DOHH2 (cell line): ENCODE results near the gene OR6C76.
A peak's percentile ranks its signal among the peaks of the same experiment; 100 is the strongest.

ENCODE experiments used
- H3F3A ChIP-seq: fragments of 200-600 bp; sonication (generic), shearing (Covaris generic); 2 replicates; pipeline ENCODE4 v1.6.0; 2016; ENCODE audit warnings: antibody characterized with exemption, mild to moderate bottlenecking; ENCODE audit not compliant: control insufficient read depth, insufficient read depth
- H3K27ac ChIP-seq: fragments of 200-600 bp; sonication (generic); 2 replicates; pipeline ENCODE4 v1.5.1; 2014; ENCODE audit warnings: low read depth, mild to moderate bottlenecking, low read length, moderate library complexity
- H3K27me3 ChIP-seq: fragments of 200-600 bp; sonication (generic); 2 replicates; pipeline ENCODE4 v1.6.1; 2014; ENCODE audit warnings: mild to moderate bottlenecking, low read length, mixed read lengths; ENCODE audit not compliant: control insufficient read depth
- H3K36me3 ChIP-seq: fragments of 200-600 bp; sonication (generic); 2 replicates; pipeline ENCODE4 v1.6.1; 2014; ENCODE audit warnings: mild to moderate bottlenecking, low read length, moderate library complexity, mixed read lengths; ENCODE audit not compliant: control insufficient read depth
- H3K4me1 ChIP-seq: fragments of 200-600 bp; sonication (generic); 2 replicates; pipeline ENCODE4 v1.6.1; 2014; ENCODE audit warnings: mild to moderate bottlenecking, low read length, mixed read lengths; ENCODE audit not compliant: control insufficient read depth
- H3K4me2 ChIP-seq: fragments of 200-600 bp; sonication (generic); 2 replicates; pipeline ENCODE4 v1.6.0; 2014; ENCODE audit warnings: mild to moderate bottlenecking, low read length, moderate library complexity
- H3K4me3 ChIP-seq: fragments of 200-600 bp; sonication (generic); 2 replicates; pipeline ENCODE4 v1.5.1; 2014; ENCODE audit warnings: mild to moderate bottlenecking, low read length, mixed read lengths
- H3K79me2 ChIP-seq: fragments of 200-600 bp; sonication (generic); 2 replicates; pipeline ENCODE4 v1.6.1; 2014; ENCODE audit warnings: mild to moderate bottlenecking, low read length, mixed read lengths; ENCODE audit not compliant: control insufficient read depth
- H3K9me2 ChIP-seq: fragments of 200-600 bp; sonication (generic); replicated peaks from 2 replicates; pipeline ENCODE4 v1.6.1; 2014; ENCODE audit warnings: mild to moderate bottlenecking, low read length, mixed read lengths; ENCODE audit not compliant: control insufficient read depth
- H3K9me3 ChIP-seq: fragments of 200-600 bp; sonication (generic); 2 replicates; pipeline ENCODE4 v1.6.1; 2014; ENCODE audit warnings: antibody characterized with exemption, low read length, mixed read lengths; ENCODE audit not compliant: control insufficient read depth, insufficient read depth
- H4K20me1 ChIP-seq: fragments of 200-600 bp; sonication (generic); 2 replicates; pipeline ENCODE4 v1.6.0; 2014; ENCODE audit warnings: low read depth, mild to moderate bottlenecking, antibody characterized with exemption, low read length, moderate library complexity; ENCODE audit not compliant: control insufficient read depth, insufficient read depth
- EZH2phosphoT487 ChIP-seq: fragments of 200-600 bp; sonication (generic); IDR thresholded peaks from 2 replicates; pipeline ENCODE4 v1.6.1; 2017; ENCODE audit warnings: borderline replicate concordance, mild to moderate bottlenecking, antibody characterized with exemption, low read length, moderate library complexity, mixed read lengths
- TF ChIP-seq, protein P1 (sequence below): fragments of 200-600 bp; sonication (generic); IDR thresholded peaks from one replicate; pipeline ENCODE4 v1.5.1; 2014; ENCODE audit warnings: antibody characterized with exemption, mild to moderate bottlenecking, low read depth, low read length; ENCODE audit not compliant: poor library complexity, severe bottlenecking

Gene OR6C76

DNA sequence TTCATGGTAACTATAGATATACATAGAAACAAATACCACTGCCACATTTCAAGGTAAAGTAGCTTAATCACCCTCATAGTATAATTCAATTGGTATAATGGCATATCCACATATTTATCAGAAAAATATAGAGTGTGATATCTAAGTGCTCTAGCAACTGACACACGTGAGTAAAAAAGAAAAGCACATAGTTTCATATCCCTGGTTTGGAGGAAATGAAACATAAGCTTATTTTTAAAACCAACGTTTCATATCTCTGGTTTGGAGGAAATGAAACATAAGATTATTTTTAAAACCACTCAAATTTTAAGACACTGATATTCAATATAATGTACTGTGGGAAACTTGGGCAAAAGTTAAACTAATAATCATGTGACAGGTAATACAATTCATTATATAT lies 41.8 kb downstream of the OR6C76 start:
- H3K9me3 ChIP-seq: peaks cover 4% of the 10 kb centered on the region; the same call in 1 of the 2 replicates
- peaks cover 6% of the 10 kb centered on the region for H3K36me3 ChIP-seq
- H3K4me3 ChIP-seq: peak overlapping the region; percentile 59
- H3K4me1 ChIP-seq: peaks cover 42% of the 10 kb centered on the region
- no peaks in the 10 kb centered on the region for H3K27me3 ChIP-seq
- no peaks in the 10 kb centered on the region for H3K9me2 ChIP-seq
- no peak for TF ChIP-seq EZH2phosphoT487
- TF ChIP-seq, protein P1, sequence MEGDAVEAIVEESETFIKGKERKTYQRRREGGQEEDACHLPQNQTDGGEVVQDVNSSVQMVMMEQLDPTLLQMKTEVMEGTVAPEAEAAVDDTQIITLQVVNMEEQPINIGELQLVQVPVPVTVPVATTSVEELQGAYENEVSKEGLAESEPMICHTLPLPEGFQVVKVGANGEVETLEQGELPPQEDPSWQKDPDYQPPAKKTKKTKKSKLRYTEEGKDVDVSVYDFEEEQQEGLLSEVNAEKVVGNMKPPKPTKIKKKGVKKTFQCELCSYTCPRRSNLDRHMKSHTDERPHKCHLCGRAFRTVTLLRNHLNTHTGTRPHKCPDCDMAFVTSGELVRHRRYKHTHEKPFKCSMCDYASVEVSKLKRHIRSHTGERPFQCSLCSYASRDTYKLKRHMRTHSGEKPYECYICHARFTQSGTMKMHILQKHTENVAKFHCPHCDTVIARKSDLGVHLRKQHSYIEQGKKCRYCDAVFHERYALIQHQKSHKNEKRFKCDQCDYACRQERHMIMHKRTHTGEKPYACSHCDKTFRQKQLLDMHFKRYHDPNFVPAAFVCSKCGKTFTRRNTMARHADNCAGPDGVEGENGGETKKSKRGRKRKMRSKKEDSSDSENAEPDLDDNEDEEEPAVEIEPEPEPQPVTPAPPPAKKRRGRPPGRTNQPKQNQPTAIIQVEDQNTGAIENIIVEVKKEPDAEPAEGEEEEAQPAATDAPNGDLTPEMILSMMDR: no peak
- H3K4me2 ChIP-seq: peak overlapping the region; percentile 67
- peak overlapping the region; percentile 63 for H3K27ac ChIP-seq
- H3K79me2 ChIP-seq: no peaks in the 10 kb centered on the region
- no peaks in the 10 kb centered on the region for H3F3A ChIP-seq
- H4K20me1 ChIP-seq: no peaks in the 10 kb centered on the region

DNA sequence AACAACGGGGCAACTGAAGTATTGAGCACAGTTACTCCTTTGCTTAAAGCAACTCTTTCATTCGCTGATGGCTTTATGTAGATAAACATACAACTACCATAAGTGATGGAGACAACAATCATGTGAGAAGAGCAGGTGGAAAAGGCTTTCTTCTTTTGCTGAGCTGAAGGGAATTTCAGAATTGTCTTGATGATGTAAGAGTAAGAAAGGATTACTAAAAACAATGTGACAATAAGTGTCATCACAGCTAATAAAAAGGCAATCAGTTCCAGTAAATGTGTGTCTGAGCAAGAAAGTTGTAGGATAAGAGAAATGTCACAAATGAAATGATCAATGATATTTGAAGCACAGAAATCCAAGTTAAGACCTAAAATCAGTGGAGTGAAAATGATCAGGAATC lies 43.2 kb downstream of the OR6C76 start:
- no peaks in the 10 kb centered on the region for H3K27me3 ChIP-seq
- H3K4me2 ChIP-seq: no peak overlapping the region
- H3K4me3 ChIP-seq: no peak overlapping the region
- H3K9me2 ChIP-seq: no peaks in the 10 kb centered on the region
- peaks cover 4% of the 10 kb centered on the region; the same call in 1 of the 2 replicates for H3K9me3 ChIP-seq
- no peaks in the 10 kb centered on the region for H3K79me2 ChIP-seq
- no peaks in the 10 kb centered on the region for H3F3A ChIP-seq
- TF ChIP-seq, protein P1: no peak
- no peak for TF ChIP-seq EZH2phosphoT487
- H3K4me1 ChIP-seq: peaks cover 42% of the 10 kb centered on the region
- no peak overlapping the region for H3K27ac ChIP-seq
- no peaks in the 10 kb centered on the region for H4K20me1 ChIP-seq
- peaks cover 6% of the 10 kb centered on the region for H3K36me3 ChIP-seq

DNA sequence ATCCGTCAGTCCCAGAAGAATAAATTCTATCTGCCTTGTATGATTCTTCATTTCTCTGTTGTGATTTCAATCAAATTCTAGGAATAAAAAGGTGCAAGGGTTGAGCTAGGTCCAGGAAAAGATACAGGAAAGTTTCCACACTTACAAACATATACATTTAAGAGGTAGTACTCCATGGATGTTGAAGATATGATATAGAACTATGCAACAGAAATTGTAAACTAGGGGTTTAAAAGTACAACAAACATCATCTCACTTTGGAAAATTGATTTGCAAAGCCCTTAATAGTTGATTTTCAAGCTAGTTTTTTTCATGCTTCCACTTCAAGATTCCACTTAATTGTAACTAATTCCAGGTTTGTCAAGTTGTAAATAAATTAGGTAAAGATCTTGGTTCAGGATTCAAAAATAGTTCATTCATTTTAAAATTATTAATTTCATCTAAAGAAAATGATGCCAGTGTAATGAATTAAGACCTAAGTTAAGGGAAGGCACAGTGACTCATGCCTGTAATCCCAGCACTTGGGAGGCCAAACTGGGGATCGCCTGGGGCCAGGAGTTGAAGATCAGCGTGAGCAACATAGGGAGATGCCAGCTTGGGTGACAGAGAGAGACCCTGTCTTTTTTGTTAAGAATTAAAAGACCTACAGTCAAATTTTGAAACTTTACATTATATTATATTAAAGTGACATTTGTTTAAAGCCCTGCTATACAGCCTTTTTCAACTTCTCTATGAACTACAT lies 44.2 kb downstream of the OR6C76 start, which contains the start of gene OR6C70:
TSS of gene OR6C70 (minus strand) at position 51 of the 742 bp plus-strand sequence. CDS start at position 51, 0 bp downstream.
- Histone ChIP-seq H3K4me3 (no peak within 1 kb of the TSS), H3K9me3 (peaks cover 4% of the 10 kb centered on the region; the same call in 1 of the 2 replicates), H3K4me1 (peaks cover 42% of the 10 kb centered on the region), H3K79me2 (no peaks in the 10 kb centered on the region), H3K27ac (no peak within 1 kb of the TSS), H3K36me3 (peaks cover 6% of the 10 kb centered on the region), H3K27me3 (no peaks in the 10 kb centered on the region), H4K20me1 (no peaks in the 10 kb centered on the region), H3K9me2 (no peaks in the 10 kb centered on the region), H3K4me2 (no peak within 1 kb of the TSS), H3F3A (no peaks in the 10 kb centered on the region)
- TF ChIP-seq EZH2phosphoT487: no peak
- TF ChIP-seq, protein P1: no peak
